Ishikawa (cell line): Measurements from ENCODE around the gene LUZP2.

Experiments used
- CEBPB ChIP-seq: IDR thresholded peaks from 2 replicates; pipeline ENCODE4 v1.6.1; 2012
- CREB1 ChIP-seq: IDR thresholded peaks from 2 replicates; pipeline ENCODE4 v1.6.1; 2012; ENCODE audit warnings: low read depth
- EGR1 ChIP-seq: IDR thresholded peaks from 2 replicates; pipeline ENCODE4 v1.6.1; 2012
- EP300 ChIP-seq: IDR thresholded peaks from 2 replicates; pipeline ENCODE4 v1.6.1; 2012; ENCODE audit warnings: borderline replicate concordance
- FOXM1 ChIP-seq: IDR thresholded peaks from 2 replicates; pipeline ENCODE4 v1.6.1; 2012; ENCODE audit warnings: low read depth, borderline replicate concordance
- MAX ChIP-seq: IDR thresholded peaks from 2 replicates; pipeline ENCODE4 v1.6.1; 2012
- NFIC ChIP-seq: IDR thresholded peaks from 2 replicates; pipeline ENCODE4 v1.6.1; 2012
- RAD21 ChIP-seq: IDR thresholded peaks from 2 replicates; pipeline ENCODE4 v1.6.1; 2012; ENCODE audit warnings: low read depth
- REST ChIP-seq: IDR thresholded peaks from 2 replicates; pipeline ENCODE4 v1.6.1; 2012; ENCODE audit warnings: low read depth, mild to moderate bottlenecking
- TAF1 ChIP-seq: IDR thresholded peaks from 2 replicates; pipeline ENCODE4 v1.6.1; 2012; ENCODE audit warnings: low read depth, mild to moderate bottlenecking
- TCF12 ChIP-seq: IDR thresholded peaks from 2 replicates; pipeline ENCODE4 v1.6.1; 2012; ENCODE audit warnings: low read depth
- TEAD4 ChIP-seq: IDR thresholded peaks from 2 replicates; pipeline ENCODE4 v1.6.1; 2012
- YY1 ChIP-seq: IDR thresholded peaks from 2 replicates; pipeline ENCODE4 v1.6.1; 2012; ENCODE audit warnings: low read depth
- ZBTB7A ChIP-seq: IDR thresholded peaks from 2 replicates; pipeline ENCODE4 v1.6.1; 2012; ENCODE audit warnings: low read depth
- TF ChIP-seq, protein P1 (sequence below): IDR thresholded peaks from 2 replicates; pipeline ENCODE4 v1.6.1; 2012

Gene LUZP2

DNA sequence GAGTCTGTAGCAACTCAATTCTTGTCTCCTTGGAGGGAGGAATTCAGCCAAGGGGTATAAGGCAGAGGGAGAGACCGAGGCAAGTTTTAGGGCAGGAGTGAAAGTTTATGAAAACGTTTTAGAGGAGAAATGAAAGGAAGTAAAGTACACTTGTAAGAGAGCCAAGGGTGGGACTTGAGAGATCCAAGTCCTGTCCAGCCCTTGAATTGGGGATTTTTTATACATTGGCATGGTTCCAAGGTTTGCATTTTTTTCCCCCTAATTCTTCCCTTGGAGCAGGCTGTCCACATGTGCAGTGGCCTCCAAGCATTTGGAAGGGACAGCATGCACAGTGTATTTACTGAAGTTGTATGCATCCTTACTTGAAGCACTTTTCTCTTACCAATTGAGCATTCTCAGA, 192.1 kb downstream of the LUZP2 start:
- TF ChIP-seq TCF12, result no peak
- no peak for TF ChIP-seq FOXM1
- TF ChIP-seq EP300, result no peak
- TF ChIP-seq ZBTB7A, result no peak
- no peak for TF ChIP-seq RAD21
- TF ChIP-seq, protein P1, sequence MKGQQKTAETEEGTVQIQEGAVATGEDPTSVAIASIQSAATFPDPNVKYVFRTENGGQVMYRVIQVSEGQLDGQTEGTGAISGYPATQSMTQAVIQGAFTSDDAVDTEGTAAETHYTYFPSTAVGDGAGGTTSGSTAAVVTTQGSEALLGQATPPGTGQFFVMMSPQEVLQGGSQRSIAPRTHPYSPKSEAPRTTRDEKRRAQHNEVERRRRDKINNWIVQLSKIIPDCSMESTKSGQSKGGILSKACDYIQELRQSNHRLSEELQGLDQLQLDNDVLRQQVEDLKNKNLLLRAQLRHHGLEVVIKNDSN, result no peak
- TF ChIP-seq TEAD4, result no peak
- TF ChIP-seq MAX, result no peak
- TF ChIP-seq TAF1, result no peak
- TF ChIP-seq CREB1, result no peak

DNA sequence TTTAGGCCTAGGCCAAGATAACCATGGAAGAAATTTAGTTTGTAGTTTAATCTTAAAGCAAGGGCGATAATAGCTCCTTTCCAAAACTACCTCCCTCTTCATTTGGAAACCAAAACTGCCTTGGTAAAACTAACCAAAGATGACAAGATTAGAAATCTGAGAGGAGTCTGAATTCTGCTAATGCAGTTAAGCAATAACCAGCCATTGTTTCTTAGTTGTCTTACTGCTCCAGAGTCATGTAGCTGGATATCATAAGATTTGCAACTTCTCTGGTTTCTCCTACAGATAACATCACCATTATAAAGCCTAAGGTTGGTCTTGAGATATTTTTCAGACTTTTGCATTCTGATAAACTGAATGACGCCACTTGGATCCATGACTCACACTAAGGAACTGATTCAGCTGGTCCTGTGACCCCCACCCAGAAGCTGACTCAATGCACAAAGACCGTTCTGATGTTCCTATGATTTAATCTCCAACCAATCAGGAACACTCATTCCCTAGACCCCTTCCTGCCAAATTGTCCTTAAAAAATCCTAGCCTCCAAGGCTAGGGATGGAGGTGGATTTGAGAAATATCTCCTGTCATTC, 200.8 kb downstream of the LUZP2 start:
- no peak for TF ChIP-seq RAD21
- TF ChIP-seq MAX, result no peak
- TF ChIP-seq TCF12, result no peak
- no peak for TF ChIP-seq EP300
- no peak for TF ChIP-seq TEAD4
- no peak for TF ChIP-seq NFIC
- no peak for TF ChIP-seq CEBPB
- TF ChIP-seq ZBTB7A, result no peak
- TF ChIP-seq YY1, result no peak
- no peak for TF ChIP-seq FOXM1
- TF ChIP-seq REST, result no peak
- TF ChIP-seq EGR1, result no peak

- TF ChIP-seq YY1, result no peak
- no peak for TF ChIP-seq MAX
- no peak for TF ChIP-seq EP300
- TF ChIP-seq, protein P1, result no peak
- TF ChIP-seq RAD21, result no peak
- no peak for TF ChIP-seq REST
- TF ChIP-seq FOXM1, result no peak
- no peak for TF ChIP-seq CEBPB
- TF ChIP-seq TEAD4, result no peak
- TF ChIP-seq EGR1, result no peak
- TF ChIP-seq CREB1, result no peak
- no peak for TF ChIP-seq ZBTB7A
- TF ChIP-seq TAF1, result no peak
- no peak for TF ChIP-seq TCF12
- TF ChIP-seq NFIC, result no peak
Measured at GRCh38 chr11:24704716-24705115, 207.9 kb downstream of the LUZP2 start.

DNA sequence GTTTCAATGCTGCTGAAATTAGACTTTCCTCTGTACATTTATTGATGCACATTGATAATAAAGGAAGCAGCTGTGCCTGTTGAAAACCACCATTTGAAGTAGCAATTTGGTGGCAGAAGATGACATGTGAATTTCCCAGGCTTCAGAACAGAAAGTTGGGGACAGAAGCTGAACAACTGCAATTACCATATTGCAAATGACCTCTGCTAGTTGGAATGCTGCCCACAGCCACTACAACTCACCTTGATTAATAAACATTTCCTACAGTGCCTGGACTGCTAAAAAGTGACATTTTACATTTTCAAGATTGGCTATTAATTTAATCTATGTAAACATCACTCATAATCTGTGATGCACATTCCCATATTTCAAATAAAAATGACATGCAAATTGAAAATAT, 208.6 kb downstream of the LUZP2 start:
- TF ChIP-seq TAF1 (no peak), YY1 (no peak), FOXM1 (no peak), TEAD4 (no peak), TCF12 (no peak), CEBPB (no peak), EP300 (no peak), CREB1 (no peak), RAD21 (no peak), NFIC (no peak), MAX (no peak), EGR1 (no peak), ZBTB7A (no peak), REST (no peak)
- TF ChIP-seq, protein P1, result no peak
